TTC549 (cell line): ENCODE results near the gene IDNK.
"Not testable (repeated sequence)": the region's sequence is repeated elsewhere in the genome, so short reads cannot be mapped to it uniquely, and the experiment has no call there.

Experiments
- FAIRE-seq: peaks from 2 replicates; lab custom pipeline; 2012; peaks lifted over from hg19 to GRCh38; lab: Jason Lieb, UNC

The IDNK gene

GRCh38 chr9:83622939-83623678 is at the start of gene IDNK:
Gene IDNK (plus strand): TSS chr9:83623143. CDS start chr9:83623172, 29 bp downstream.
- no peak for FAIRE-seq

DNA sequence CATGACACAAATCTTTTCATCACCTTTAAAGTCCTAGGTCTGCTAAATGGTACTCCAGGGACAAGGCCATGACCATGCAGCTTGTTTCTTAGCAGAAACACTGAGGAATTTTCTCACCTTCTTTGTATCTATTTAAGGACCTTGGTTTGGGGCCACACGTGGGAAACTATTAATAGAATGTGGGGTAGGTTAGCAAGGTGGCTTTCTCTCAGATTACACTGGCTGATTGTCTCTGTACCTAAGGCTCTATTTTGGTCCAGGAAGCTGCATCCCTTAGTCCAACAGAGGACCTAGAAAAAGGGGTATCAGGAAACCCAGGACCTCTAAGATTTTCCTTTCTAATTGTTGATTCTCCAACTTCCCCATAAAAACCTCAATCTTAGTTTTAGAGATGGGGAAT is 48.5 kb upstream of the IDNK start:
- no peak for FAIRE-seq

DNA sequence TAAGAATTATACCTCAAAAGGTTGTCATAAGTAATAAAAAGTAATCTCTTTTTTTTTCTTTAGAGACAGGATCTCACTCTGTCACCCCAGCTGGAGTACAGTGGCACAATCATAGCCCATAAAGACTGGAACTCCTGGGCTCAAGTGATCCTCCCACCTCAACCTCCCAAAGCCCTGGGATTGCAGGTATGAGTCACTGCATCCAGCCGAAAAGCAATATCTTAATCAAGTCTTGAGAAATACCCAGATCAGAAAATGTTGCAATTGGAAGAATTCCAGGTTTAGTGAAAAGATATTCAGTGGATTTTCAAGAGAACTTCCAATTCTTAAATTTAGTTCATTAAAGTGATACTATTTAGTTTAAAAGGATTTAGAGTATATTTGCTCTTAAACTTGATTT is 40.9 kb upstream of the IDNK start:
- no peak for FAIRE-seq

DNA sequence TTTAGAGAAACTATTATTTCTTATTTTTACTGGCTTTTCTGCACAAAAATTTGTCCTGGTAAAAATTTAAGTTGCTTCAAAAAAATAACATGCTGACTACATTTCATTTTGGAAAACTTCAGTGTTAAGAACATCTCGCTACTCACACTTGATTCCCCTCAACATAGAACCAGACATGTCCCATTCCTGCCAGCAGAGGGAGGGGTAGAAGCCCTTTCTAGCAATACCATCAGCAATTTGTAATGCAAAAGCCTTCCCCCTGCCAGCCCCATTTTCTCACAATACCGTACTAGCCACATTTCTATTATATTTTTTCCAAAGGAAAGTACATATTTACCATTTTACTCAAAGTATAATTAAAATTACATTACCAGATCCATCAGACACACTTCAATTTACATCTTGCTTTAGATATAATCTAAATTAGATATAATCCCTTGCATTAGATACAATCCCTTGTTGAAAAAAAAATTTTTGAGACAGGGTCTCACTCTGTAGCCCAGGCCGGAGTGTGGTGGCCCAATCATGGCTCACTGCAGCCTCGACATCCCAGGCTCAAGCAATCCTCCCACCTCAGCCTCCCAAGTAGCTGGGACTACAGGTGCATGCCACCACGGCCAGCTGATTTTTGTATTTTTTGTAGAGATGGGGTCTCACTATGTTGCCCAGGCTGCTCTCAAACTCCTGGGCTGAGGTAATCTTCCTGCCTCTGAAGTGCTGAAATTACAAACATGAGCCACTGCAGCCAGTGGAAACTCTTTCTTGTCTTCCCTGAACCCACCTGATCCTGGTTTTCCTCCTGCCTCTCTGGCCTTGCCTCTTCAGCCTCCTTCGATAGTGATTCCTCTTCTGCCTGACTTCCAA is 39.6 kb upstream of the IDNK start:
- FAIRE-seq = peak; percentile 68

GRCh38 chr9:83584995-83585394 is 37.9 kb upstream of the IDNK start:
- FAIRE-seq = no peak

DNA sequence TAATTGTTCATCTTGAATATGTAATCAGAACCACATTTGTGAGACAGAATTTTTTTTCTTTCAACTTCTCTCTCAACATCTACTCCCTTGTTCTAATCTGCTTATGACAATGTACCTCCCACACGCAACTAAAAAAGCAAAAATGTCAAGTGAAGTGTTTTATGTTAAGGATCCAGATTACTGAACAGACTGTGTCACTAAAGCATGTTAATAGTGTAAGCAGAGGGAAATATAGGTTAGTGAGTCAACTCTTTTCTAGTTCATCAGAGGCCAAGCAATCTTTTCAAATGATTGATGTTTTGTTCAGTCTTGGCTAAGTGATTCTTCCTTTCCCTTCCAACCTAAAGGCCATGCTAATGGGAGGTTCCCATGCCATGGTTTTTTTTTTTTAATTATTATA is 34.7 kb upstream of the IDNK start:
- no peak for FAIRE-seq

GRCh38 chr9:83596899-83597504 is 25.9 kb upstream of the IDNK start:
- FAIRE-seq = no peak

- no peak for FAIRE-seq
Observed at GRCh38 chr9:83598487-83598886, 24.5 kb upstream of the IDNK start.

DNA sequence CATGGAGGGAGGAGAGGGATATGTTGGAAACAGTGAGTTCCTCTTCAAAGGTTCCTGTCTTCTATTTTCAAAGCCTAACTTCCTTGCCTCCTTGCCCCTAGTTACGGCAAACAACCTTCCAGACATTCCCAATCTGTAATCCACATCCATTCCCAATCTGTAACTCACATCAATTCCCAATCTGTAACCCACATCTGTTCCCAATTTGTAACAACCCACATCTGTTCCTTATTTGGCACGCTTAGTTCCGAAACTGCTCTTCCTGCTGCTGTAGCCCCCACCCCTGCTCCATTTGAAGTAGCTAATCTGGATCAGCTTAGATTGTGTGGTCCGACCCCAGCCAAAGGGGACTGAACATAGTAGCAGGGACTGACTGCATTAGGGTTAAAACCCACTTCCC is 23.9 kb upstream of the IDNK start:
- FAIRE-seq = no peak

DNA sequence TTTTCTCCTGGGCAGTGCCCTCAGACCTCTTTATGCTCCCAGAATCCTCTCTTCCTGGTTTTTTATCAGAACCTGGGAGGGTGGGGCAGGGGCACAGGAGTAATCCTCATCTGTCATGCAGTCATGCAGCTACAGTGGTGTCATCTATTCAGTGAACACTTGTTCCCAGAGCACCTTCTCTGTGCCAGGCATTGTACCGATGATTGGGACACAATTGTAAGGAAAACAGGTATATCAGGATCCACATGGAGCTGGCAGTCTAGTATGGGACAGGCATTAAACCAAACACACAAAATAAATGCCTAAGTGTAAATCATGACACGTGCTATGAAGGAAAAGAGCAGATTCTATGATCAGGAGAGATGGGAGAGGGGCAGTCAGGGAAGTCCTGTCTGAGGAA is 21.5 kb upstream of the IDNK start:
- no peak for FAIRE-seq

- not testable (repeated sequence) for FAIRE-seq
Observed at GRCh38 chr9:83607620-83608019, 15.3 kb upstream of the IDNK start.

- FAIRE-seq = not testable (repeated sequence)
Observed at GRCh38 chr9:83613298-83613697, 9.6 kb upstream of the IDNK start.

DNA sequence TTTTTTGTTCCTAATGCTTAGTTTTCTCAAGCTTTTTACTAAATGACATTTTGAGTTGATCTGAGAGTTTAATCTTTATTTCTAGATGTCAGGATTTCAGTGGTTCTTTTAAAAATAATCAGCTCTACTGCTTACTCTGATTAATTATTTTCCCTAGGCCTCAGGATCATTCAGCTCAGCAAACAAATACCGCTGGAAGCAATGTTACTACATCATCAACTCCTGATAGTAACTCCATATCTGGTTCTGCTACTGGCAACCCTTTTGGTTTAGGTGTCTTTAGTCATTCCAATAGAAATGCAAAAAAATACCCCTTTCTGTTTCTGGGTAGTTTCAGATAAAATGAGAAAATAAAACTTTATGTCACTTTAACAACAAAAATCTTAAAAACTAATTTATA is 5.6 kb upstream of the IDNK start:
- FAIRE-seq = no peak

- no peak for FAIRE-seq
Observed at GRCh38 chr9:83620841-83621636, 1.9 kb upstream of the IDNK start.

- no peak for FAIRE-seq
Observed at GRCh38 chr9:83622433-83622938, 457 bp upstream of the IDNK start.

DNA sequence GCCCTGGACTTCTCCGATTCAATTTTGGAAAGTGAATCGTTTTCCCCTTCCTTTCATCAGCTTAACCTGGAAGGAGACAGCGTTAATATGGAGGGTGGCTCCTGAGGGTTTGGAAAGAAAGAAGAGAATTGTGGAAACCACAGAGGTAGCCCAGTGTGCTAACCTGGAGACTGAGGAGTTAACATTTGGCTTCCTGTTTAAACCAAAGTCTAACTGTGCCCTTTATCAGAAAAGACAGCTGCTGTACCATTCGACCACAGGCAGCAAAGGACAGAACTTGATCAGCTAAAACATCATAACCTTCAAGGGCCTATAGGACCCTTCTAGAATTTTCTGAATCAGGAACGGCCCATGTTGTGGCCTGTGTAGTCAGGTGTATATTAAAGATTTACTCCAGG is 735 bp downstream of the IDNK start:
- no peak for FAIRE-seq

DNA sequence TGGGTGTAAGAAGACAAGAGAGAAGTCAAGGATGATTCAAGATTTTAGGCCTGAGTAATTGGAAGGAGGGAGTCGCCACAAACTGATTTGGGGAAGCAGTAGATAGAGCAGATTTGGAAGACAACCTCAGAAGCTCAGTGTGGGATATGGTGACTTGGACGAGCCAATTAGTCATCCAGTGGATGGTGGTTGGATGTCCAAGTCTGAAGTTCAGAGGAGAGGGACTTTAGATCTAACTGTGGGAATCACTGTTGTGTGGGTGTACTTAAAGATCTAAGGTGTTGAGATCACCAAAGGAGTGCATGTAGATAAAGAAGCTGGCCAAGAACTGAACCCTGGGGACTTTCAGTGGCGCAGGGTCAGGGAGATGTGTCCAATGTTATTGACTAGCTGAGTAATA is 2.2 kb downstream of the IDNK start:
- no peak for FAIRE-seq

GRCh38 chr9:83628540-83628939 is 5.6 kb downstream of the IDNK start:
- no peak for FAIRE-seq

DNA sequence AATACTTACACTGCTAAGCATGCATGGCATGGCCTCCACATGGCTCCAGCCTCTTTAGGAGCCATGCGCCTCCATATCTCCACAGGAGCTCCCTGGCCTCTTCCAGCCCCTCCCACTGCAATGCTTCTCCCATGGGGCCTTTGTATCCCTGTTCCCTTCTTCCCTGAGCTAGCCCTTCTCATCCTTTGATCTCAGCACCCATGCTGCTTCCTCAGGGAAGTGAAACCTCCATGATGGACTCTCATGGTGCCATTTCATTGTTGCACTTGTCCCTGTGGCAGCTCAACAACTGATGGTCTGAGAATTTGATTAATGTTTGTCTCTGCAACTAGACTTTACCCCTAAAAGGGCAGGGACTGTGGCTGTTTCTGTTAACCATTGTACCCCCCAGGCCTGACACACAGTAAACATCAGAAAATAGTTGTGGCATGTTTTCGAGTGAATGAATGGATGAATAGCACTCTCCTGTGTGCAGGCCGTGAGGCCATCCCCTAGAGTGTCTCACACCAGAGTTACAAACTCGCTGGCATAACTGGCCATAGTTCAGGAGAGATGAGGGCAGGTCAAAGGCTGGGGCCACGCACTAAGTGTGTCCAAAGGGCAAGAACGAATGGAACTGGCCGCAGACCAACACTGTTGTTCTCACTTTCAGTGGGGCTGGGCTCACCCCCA is 6.6 kb downstream of the IDNK start:
- FAIRE-seq = no peak

- FAIRE-seq = no peak
Observed at GRCh38 chr9:83630938-83631457, 8.1 kb downstream of the IDNK start.

DNA sequence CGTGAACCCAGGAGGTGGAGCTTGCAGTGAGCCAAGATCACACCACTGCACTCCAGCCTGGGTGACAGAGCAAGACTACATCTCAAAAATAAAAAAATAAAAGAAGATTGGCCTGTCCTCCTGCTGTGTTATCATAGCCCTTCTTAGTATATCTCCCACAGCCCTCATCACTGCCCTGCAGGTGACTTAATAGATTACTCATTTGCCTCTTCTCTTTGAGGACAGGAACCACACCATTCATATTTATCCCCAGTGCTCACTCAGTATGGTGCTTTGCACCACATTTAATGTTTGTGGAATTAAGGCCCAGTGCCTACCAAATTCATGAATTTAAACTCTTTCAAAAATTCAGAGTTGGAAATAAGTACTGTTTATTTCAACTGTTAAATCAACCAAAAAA is 10.3 kb downstream of the IDNK start:
- no peak for FAIRE-seq
